Stomach (tissue), 4 donors: ENCODE data around the gene CYP3A5.

Source experiments
- EP300 ChIP-seq: sonication (generic); formaldehyde crosslinking; IDR thresholded peaks from one replicate; pipeline ENCODE4 v1.6.1; 2017; ENCODE audit warnings: antibody characterized with exemption
- POLR2A ChIP-seq, 4 donors: fragments of 450-650 bp; IDR thresholded peaks; one replicate each; pipeline ENCODE4 v1.6.1; 2016; ENCODE audit warnings: antibody characterized with exemption in 4 of 4, control low read depth in 2 of 4, mild to moderate bottlenecking in 1 of 4, moderate library complexity in 1 of 4
- POLR2AphosphoS5 ChIP-seq, 3 donors: sonication (generic); formaldehyde crosslinking; IDR thresholded peaks; one replicate each; pipeline ENCODE4 v1.6.1; 2016; ENCODE audit warnings: antibody characterized with exemption in 3 of 3
- TF ChIP-seq, protein P1 (sequence below), 7 experiments: fragments of 450-650 bp in 4 of 7; fragments of 200-600 bp in 3 of 7; sonication (generic) in 3 of 7; IDR thresholded peaks; one replicate each; pipeline ENCODE4 v1.5.1; 2016 to 2019; ENCODE audit warnings: antibody characterized with exemption in 7 of 7, control low read depth in 2 of 7, mild to moderate bottlenecking in 1 of 7

GRCh38 chr7:99672573-99672972 is 7.2 kb downstream of the CYP3A5 start:
- no peak for TF ChIP-seq POLR2AphosphoS5 (IDR thresholded peaks at IDR 0.05)
- TF ChIP-seq, protein P1, sequence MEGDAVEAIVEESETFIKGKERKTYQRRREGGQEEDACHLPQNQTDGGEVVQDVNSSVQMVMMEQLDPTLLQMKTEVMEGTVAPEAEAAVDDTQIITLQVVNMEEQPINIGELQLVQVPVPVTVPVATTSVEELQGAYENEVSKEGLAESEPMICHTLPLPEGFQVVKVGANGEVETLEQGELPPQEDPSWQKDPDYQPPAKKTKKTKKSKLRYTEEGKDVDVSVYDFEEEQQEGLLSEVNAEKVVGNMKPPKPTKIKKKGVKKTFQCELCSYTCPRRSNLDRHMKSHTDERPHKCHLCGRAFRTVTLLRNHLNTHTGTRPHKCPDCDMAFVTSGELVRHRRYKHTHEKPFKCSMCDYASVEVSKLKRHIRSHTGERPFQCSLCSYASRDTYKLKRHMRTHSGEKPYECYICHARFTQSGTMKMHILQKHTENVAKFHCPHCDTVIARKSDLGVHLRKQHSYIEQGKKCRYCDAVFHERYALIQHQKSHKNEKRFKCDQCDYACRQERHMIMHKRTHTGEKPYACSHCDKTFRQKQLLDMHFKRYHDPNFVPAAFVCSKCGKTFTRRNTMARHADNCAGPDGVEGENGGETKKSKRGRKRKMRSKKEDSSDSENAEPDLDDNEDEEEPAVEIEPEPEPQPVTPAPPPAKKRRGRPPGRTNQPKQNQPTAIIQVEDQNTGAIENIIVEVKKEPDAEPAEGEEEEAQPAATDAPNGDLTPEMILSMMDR (IDR thresholded peaks at IDR 0.05) = no peak
- no peak for TF ChIP-seq POLR2A (IDR thresholded peaks at IDR 0.05)
- TF ChIP-seq EP300 = no peak
